Measurements from ENCODE around the gene PHLDB3. TPM values are rescaled to one million over a fixed set of nuclear protein-coding genes. Genes with fewer than 3 reads are reported as not detected.

Gene PHLDB3
- total RNA-seq, 2 donors from 2014 or later = 22.4 to 26.1 TPM

Other genes starting within 250 kb of the PHLDB3 start
- gene PSG9, start 235.2 kb downstream of the PHLDB3 start, total RNA-seq = not detected
- gene CD177, start 151.1 kb downstream of the PHLDB3 start, total RNA-seq = not detected
- not detected for gene TEX101, start 89.9 kb downstream of the PHLDB3 start, total RNA-seq
- gene LYPD3, start 39.1 kb downstream of the PHLDB3 start, total RNA-seq = 1 to 10 TPM; 3.1 to 4.1 TPM
- 100 to 1,000 TPM; 101 to 125 TPM for gene ETHE1, start 22.5 kb upstream of the PHLDB3 start, total RNA-seq
- 1 to 10 TPM; 3.2 to 4.3 TPM for gene ZNF575, start 28.4 kb upstream of the PHLDB3 start, total RNA-seq
- 10 to 100 TPM; 58.4 to 66.7 TPM for gene XRCC1, start 70.8 kb upstream of the PHLDB3 start, total RNA-seq
- gene PINLYP, start 71.1 kb upstream of the PHLDB3 start, total RNA-seq = 10 to 100 TPM in 1 of 2 donors, 1 to 10 TPM in 1; 8.9 to 18.1 TPM
- 10 to 100 TPM; 13.6 to 16.6 TPM for gene IRGQ, start 91.4 kb upstream of the PHLDB3 start, total RNA-seq
- gene ZNF576, start 91.8 kb upstream of the PHLDB3 start, total RNA-seq = 10 to 100 TPM; 10.0 to 11.8 TPM
- gene SRRM5, start 107.3 kb upstream of the PHLDB3 start, total RNA-seq = 1 to 10 TPM; 1.1 to 1.7 TPM
- gene ZNF428, start 114.9 kb upstream of the PHLDB3 start, total RNA-seq = 10 to 100 TPM; 17.2 to 25.6 TPM
- under 1 TPM; 0.28 to 0.74 TPM for gene CADM4, start 135.1 kb upstream of the PHLDB3 start, total RNA-seq
- 10 to 100 TPM in 1 of 2 donors, 1 to 10 TPM in 1; 9.9 to 10.4 TPM for gene PLAUR, start 165.4 kb upstream of the PHLDB3 start, total RNA-seq
- gene IRGC, start 211.3 kb upstream of the PHLDB3 start, total RNA-seq = not detected

All from activated T-cell treated with anti-CD3 and anti-CD28 coated beads, Interleukin-2, amount 50 U/mL, for 72 hours (primary cell).